ENCODE measurements around the gene NEIL1. TPM values are rescaled to one million over a fixed set of nuclear protein-coding genes. Genes with fewer than 3 reads are reported as not detected.

NEIL1 gene
- total and polyA plus RNA-seq, 2 of the 8 experiments (the other 6 are each of a cell fraction or from before 2014, with no cell fraction given) = 10.4 to 10.9 TPM

DNA sequence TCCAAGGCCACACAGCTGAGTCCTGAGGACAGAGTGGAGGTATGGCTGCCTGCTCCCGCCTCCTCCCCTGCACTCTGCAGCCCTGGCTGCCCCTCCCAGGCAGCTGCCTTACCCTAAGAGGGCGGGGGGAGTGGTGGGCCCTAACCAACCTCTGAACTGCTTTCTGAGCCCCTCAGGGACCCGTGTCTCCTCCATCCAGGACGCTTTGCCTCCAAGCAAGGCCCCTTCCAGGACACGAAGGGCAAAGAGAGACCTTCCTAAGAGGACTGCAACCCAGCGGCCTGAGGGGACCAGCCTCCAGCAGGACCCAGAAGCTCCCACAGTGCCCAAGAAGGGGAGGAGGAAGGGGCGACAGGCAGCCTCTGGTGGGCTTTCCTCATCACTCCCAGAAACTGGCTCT, 7.6 kb downstream of the NEIL1 start:
- Histone ChIP-seq H3K4me2 (ENCODE audit: insufficient read depth in 1 of 2, low read depth in 2 of 2, low read length in 2 of 2) (no peak overlapping the region), H3K36me3 (ENCODE audit: control insufficient read depth in 2 of 4, insufficient read depth in 4 of 4, low read length in 3 of 4) (peaks cover 0 to 15% (median 1%) of the 10 kb centered on the region in 4 experiments; a peak in 4 of 8 replicates), H2BK15ac (ENCODE audit: low read length) (no peak overlapping the region), H4K91ac (replicated peaks; ENCODE audit: insufficient read length, low read length) (no peak overlapping the region), H3K56ac (replicated peaks; ENCODE audit: insufficient read length, low read depth, low read length) (no peak overlapping the region), H2BK5ac (ENCODE audit: low read depth, low read length) (no peak overlapping the region), H3K4me1 (replicated peaks in 1 of 4; ENCODE audit: control insufficient read depth in 3 of 4, insufficient read depth in 4 of 4, low read length in 3 of 4) (no peaks in the 10 kb centered on the region), H3K23me2 (ENCODE audit: low read depth, low read length) (no peaks in the 10 kb centered on the region), H4K5ac (ENCODE audit: insufficient read length, low read depth, low read length) (no peak overlapping the region), H3K23ac (ENCODE audit: insufficient read length) (no peak overlapping the region), H3K27me3 (replicated peaks in 1 of 4; ENCODE audit: control insufficient read depth in 3 of 4, extremely low read depth in 1 of 4, insufficient read depth in 3 of 4, low read length in 3 of 4) (peaks cover 0 to 7% (median 0%) of the 10 kb centered on the region in 4 experiments; a peak in 2 of 7 replicates), H3K9me3 (ENCODE audit: insufficient read depth in 2 of 2, low read depth in 1 of 2, low read length in 1 of 2) (no peaks in the 10 kb centered on the region), H4K20me1 (replicated peaks in 1 of 2; ENCODE audit: control insufficient read depth in 1 of 2, insufficient read depth in 2 of 2, low read length in 2 of 2) (peaks cover 0 to 5% of the 10 kb centered on the region in 2 experiments), H3K18ac (ENCODE audit: extremely low read depth, low read length) (no peak overlapping the region), H3K79me1 (ENCODE audit: low read depth, low read length) (no peaks in the 10 kb centered on the region; the same call in 1 of the 2 replicates), H3K4ac (replicated peaks; ENCODE audit: insufficient read length, low read depth, low read length) (no peak overlapping the region), H3K79me2 (ENCODE audit: control insufficient read depth in 1 of 2, insufficient read depth in 2 of 2, low read length in 2 of 2) (no peaks in the 10 kb centered on the region), H3K9ac (replicated peaks in 1 of 4; ENCODE audit: extremely low read depth in 1 of 4, low read depth in 3 of 4, low read length in 3 of 4) (no peak overlapping the region), H3K4me3 (ENCODE audit: extremely low read depth in 1 of 4, insufficient read depth in 2 of 4, low read depth in 3 of 4, low read length in 4 of 4) (no peak overlapping the region), H2BK12ac (ENCODE audit: low read depth, low read length) (no peak overlapping the region), H2AK5ac (ENCODE audit: low read depth, low read length) (no peak overlapping the region), H2BK120ac (replicated peaks; ENCODE audit: low read depth, low read length) (no peak overlapping the region), H4K8ac (ENCODE audit: extremely low read depth, insufficient read depth, low read length) (no peak overlapping the region), H2AFZ (ENCODE audit: low read length) (no peak overlapping the region), H2BK20ac (ENCODE audit: low read length) (no peak overlapping the region), H3K27ac (ENCODE audit: low read depth, low read length) (no peak overlapping the region), H3K14ac (ENCODE audit: insufficient read length) (no peak overlapping the region)
- DNase-seq (ENCODE audit: low read depth in 1 of 2, low spot score in 2 of 2) (no peak), FAIRE-seq (no peak)
- 92% methylated on average over 7 of the region's 7 CpGs; no CpG with 5 or more reads in 1 of the 2 experiments for WGBS, 2 experiments (ENCODE audit: extremely low coverage in 1 of 2, insufficient coverage in 1 of 2, insufficient read length in 1 of 2, insufficient replicate concordance in 2 of 2, low coverage in 1 of 2, low lambda C conversion rate in 2 of 2, missing lambda C conversion rate in 1 of 2)
- ChIA-PET CTCF (ENCODE audit: partially characterized antibody) (interaction anchor here (1.6 to 2.5 kb wide), 2 partner anchors 9 to 243 kb away, joined by 5 to 11 read pairs; no protein-coding TSS in a partner anchor), POLR2A (ENCODE audit: partially characterized antibody) (interaction anchor here (1.2 to 8.2 kb wide), 7 partner anchors 7 to 26 kb away, joined by 3 to 69 read pairs (median 8); partner anchors contain the start of genes MAN2C1 and NEIL1)
- no peak for TF ChIP-seq KDM4A (IDR thresholded peaks at IDR 0.05; ENCODE audit: low read depth, low read length, severe bottlenecking)
- 0 out of 3 replicates have a peak, but pooled peaks of 1 of the 2 experiments have one; percentile 16 for TF ChIP-seq POLR2A (IDR thresholded peaks at IDR 0.05; ENCODE audit: control extremely low read depth in 1 of 2, low read depth in 2 of 2, low read length in 2 of 2)
